ENCODE results near the gene STH.
"Not testable (repeated sequence)": the region's sequence is repeated elsewhere in the genome, so short reads cannot be mapped to it uniquely, and the experiment has no call there.

Gene STH, protein sequence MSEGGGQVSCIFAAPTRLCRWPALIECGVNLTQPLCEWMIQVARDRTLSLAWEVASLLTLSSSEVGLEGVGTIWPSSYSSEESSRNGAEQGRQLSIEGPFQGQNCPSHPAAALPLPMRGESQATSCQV

DNA sequence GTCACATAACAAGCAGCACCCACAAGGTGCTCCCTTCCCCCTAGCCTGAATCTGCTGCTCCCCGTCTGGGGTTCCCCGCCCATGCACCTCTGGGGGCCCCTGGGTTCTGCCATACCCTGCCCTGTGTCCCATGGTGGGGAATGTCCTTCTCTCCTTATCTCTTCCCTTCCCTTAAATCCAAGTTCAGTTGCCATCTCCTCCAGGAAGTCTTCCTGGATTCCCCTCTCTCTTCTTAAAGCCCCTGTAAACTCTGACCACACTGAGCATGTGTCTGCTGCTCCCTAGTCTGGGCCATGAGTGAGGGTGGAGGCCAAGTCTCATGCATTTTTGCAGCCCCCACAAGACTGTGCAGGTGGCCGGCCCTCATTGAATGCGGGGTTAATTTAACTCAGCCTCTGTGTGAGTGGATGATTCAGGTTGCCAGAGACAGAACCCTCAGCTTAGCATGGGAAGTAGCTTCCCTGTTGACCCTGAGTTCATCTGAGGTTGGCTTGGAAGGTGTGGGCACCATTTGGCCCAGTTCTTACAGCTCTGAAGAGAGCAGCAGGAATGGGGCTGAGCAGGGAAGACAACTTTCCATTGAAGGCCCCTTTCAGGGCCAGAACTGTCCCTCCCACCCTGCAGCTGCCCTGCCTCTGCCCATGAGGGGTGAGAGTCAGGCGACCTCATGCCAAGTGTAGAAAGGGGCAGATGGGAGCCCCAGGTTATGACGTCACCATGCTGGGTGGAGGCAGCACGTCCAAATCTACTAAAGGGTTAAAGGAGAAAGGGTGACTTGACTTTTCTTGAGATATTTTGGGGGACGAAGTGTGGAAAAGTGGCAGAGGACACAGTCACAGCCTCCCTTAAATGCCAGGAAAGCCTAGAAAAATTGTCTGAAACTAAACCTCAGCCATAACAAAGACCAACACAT, at the start of gene STH:
Gene STH, plus strand, starts transcription at position 264 of the 913 bp plus-strand sequence. Its CDS starts 30 bp downstream, at position 294.
- DNase-seq: no peak

DNA sequence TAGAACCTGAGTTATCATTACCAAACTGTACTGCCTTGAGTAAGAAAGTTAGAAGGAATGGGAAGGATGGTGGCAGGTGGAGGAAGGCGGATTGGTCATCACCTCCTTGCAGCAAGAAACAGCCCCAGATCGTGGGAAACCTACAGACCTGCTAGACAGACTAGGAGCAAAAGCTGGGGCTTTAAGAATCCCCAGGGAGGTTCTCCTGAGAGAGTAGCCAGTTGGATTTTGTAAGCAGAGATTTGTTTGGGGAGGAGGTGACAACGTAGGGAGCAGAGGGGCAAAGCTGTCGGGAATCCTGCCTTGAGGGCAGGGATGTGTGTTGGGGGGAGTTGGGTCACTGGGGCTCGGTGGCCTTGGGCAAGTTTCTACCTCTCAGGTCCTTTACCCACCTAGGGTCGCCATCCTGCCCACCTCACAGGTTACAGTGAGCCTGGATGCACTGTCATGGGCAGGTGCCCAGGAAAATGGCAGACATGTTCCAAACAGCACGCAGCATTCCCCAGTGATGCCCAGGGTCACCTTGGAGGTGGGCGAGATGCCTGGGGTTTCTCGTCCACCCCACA, 49.2 kb upstream of the STH start:
- DNase-seq: no peak

DNA sequence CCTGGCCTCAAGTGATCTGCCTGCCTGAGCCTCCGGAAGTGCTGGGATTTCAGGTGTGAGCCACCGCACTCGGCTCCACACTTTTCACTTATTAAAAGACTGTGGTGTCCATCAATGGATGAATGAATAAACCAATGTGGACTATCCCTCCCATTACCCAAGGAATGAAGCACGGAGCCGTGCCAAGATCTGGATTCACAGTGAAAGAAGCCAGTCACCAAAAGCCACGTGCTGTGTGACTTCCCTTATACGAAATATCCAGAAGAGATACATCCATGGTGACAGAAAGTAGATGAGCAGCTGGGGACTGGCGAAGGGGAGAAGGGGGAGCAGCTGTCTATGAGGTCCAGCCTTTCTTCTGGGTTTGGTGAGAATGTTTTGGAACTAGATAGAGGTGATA, 48.2 kb upstream of the STH start:
- no peak for DNase-seq

DNA sequence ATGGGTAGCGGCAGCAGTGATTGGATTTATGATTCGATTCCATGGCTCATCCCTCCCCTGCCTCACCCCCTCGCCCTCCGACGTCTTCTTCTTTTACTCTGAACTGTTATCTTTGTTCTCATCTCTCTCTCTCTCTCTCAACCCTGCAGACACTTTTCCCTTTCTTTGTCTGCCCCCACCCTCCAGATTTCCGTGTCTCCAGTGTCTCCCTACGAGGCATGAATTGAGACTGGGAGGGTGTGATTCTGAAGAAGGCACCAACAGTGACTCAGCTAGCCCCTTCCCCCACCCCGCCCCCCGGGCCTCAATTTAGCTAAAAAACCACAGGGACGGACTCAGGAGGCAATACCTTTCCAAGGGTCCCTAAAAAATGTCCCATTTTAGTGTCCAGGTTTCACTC, 47.6 kb upstream of the STH start:
- no peak for DNase-seq

DNA sequence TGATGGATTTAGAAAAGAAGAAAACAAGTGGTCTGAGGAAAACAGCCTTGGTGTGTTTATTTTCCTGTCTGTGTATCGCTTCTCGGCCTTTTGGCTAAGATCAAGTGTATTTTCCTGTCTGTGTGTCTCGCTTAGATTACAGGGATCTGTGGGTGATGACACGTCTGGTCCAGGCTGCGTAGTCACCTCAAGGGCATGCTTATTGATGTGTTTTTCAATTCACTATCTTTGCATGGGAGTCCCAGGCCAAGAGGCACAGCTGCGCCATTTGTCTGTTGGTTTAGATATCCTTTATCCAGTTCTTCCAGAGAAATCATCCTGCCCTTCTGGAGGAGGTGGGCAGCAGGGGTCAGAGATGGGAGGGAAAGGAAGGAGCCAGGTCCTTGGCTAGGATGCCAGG, 47.1 kb upstream of the STH start:
- DNase-seq: no peak

DNA sequence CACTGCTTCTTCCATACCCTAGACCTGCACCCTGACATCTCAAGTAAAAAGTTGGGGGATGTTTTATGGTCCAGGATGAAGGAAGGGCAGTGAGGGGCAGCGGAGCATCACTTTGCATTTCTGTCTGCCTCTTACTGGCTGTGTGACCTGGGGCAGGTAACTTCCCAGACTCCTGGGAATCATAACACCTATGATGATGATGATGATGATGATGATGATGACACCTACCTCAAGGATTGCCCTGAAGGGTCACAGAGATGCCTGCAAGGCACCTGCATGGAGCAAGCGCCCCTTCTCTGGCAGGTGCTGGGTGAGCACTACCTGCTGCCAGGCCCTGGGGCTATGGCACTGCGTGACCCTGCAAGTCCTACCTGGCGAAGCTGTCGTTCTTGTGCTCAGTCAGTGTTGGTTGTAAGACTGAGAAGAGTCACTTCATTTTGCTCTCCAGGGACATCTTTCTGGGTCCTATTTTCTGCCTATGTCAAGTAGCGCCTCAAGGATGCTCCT, 46.2 kb upstream of the STH start:
- DNase-seq: no peak

DNA sequence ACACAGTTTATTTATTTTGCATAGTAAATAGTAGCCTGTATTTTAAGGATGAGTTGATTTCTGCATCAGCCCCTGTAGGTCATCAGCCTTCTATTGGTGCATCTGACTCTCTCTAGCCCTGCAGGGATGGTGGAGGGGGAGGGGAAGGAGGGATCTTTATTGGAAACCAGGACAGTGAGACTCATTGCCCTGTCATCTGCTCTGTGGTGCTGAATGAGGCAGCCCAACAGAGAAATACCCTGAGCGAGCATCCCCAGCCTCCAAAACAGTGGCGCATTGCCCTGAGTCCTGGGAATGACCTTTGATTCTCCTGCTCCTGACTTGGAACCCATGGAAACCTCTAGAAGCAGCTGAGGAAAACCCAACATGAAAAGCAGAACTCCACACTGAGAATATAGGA, 45.5 kb upstream of the STH start:
- DNase-seq: no peak

DNA sequence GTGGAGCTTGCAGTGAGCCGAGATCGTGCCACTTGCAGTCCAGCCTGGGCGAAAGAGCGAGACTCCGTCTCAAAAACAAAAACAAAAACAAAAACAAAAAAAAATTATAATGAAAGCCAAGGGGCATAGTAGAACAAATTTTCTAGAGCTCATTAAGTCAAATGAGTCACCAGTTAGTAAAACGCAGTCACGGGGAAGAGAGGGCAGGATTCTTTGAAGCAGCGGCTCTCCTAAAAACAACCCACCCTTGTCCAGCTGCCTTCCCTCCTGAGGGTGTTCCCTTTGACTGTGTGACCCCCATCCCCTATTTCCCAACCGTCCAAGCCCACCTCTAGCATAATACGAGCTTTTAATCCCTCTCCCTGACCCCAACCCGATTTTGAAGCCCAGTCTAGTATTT, 44.1 kb upstream of the STH start:
- DNase-seq: no peak

DNA sequence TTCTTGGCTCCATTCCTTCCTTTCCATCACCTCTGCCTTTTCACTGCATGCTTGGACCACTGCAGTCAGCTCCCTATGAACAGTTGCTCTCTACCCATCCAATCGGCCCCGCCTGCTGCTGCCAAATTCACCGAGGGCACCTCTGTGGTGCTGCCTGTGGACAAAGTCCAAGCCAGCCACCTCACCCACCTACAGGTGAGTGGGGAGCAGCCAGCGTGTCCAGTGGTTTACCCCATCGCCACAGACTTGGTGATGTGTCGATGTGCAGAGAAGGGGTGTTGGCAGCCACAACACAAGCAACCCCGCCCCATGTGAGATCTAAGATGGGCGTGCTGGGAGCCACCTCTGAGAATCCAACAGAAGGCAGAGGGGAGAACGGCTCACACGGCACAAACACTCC, 43.7 kb upstream of the STH start:
- no peak for DNase-seq

DNA sequence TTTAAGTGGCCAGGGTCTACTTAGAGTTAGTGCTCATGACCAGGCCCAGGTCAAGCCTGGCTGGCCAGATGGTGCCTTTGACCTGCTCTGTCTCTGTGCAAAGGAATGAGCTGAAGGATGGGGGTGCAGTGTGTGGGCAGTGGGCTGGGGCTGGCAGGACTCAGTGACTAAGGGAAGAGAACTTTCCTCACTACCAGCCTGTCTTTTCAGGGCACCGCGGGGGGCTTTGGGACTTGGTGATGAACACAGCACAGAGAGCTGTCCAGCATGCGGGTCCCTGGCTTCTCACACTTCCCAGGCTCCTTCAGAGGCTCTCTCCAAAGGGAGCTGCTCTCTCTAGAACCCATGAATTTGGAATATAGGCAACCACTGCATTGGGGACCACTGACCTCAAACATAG, 43.0 kb upstream of the STH start:
- DNase-seq: no peak

DNA sequence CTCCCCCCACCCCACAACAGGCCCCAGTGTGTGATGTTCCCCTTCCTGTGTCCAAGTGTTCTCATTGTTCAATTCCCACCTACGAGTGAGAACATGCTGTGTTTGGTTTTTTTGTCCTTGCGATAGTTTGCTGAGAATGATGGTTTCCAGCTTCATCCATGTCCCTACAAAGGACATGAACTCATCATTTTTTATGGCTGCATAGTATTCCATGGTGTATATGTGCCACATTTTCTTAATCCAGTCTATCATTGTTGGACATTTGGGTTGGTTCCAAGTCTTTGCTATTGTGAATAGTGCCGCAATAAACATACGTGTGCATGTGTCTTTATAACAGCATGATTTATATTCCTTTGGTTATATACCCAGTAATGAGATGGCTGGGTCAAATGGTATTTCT, 42.3 kb upstream of the STH start:
- not testable (repeated sequence) for DNase-seq

DNA sequence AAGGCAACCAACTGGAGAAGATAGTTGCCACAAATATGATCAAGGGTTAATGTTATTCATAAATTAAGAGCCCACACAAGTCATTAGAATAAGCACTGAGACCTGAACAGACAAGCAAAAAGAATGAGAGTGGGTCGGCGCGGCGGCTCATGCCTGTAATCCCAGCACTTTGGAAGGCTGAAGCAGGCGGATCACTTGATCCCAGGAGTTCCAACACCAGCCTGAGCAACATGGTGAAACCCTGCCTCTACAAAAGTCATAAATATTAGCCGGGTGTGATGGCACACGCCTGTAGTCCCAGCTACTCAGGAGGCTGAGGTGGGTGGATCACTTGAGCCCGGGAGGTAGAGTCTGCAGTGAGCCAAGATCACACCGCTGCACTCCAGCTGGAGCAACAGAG, 40.7 kb upstream of the STH start:
- DNase-seq: no peak

DNA sequence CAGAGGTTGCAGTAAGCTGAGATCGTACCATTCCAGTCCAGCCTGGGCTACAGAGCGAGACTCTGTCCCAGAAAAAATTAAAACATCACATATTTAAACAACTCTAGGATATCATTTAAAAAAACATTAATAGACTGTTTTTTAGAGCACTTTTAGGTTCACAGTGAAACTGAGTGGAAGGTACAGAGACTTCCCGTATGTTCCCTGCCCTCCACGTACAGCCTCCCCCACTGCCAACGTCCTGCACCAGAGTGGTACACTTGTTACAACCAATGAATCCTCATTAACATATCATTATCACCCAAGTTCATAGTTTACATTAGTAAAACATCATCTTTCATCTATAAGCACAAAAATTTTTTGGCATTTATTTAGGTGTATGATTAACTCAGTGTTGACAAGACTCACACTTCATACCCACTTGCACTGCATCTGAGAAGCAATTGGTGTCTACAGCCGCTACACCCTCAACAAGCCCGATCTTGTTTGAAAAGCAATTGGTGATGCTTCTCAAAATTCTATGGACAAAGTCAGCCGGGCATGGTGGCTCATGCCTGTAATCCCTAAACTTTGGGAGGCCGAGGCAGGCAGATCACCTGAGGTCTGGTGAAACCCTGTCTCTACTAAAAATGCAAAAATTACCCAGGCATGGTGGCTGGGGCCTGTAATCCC, 39.9 kb upstream of the STH start:
- no peak for DNase-seq

DNA sequence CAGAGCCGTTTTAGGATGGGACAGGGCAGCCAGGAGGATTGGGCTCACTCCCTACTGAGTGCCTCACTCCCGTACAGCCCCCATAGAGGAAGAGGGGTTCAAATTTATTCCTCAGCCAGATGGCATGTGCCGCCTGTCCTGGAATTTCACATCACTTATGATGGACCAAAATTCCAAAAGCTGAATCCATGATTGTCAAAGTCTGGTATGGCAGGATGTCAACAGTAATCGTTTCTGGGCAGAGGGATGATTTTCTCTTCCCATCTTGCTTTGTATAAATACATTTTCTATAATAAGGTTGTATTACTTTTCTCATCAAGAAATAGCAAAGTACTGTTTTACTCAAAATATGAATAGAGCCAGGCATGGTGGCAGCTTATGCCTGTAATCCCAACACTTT, 38.7 kb upstream of the STH start:
- DNase-seq: no peak

DNA sequence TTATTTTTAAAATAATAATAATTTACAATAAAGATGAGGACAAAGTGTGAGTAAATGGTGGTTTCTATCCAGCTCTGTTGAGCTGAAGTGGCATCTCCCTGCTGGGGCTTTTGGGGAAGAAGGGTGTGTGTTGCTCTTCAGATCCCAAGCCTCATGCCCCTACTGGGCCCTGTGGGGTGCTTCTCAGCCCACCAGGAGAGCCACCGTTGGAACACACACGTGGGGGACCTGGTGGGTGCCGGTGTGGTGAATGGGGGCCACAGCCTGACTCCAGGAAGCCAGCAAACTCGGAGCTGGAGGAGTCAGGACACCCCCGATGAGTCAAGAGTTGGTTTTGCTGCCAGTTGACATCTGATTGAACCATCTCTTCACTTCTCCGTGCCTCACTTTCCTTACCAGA, 37.8 kb upstream of the STH start:
- no peak for DNase-seq

DNA sequence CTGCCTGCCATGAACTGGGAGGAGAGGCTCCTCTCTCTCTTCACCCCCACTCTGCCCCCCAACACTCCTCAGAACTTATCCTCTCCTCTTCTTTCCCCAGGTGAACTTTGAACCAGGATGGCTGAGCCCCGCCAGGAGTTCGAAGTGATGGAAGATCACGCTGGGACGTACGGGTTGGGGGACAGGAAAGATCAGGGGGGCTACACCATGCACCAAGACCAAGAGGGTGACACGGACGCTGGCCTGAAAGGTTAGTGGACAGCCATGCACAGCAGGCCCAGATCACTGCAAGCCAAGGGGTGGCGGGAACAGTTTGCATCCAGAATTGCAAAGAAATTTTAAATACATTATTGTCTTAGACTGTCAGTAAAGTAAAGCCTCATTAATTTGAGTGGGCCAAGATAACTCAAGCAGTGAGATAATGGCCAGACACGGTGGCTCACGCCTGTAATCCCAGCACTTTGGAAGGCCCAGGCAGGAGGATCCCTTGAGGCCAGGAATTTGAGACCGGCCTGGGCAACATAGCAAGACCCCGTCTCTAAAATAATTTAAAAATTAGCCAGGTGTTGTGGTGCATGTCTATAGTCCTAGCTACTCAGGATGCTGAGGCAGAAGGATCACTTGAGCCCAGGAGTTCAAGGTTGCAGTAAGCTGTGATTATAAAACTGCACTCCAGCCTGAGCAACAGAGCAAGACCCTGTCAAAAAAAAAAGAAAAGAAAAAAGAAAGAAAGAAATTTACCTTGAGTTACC, 36.7 kb upstream of the STH start:
- DNase-seq: no peak

DNA sequence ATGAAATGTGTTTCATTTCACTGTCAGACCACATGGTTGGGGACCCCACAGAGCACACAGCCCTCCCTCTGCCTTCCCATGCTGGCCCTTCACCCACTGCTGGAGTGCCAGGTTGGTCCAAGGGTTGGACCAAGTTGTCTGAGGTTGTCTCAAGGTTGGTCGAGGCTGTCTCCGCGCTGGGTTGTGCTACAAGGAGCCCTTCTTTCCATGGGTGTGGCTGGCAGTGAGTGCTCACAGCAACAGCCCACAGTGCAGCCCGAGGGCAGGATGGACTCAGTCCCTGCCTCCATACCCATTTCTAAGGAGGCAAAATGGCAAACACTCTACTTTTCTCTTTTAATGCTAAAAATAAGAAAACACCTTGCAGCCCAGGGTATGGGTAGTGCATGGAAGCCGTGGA, 35.8 kb upstream of the STH start:
- no peak for DNase-seq

DNA sequence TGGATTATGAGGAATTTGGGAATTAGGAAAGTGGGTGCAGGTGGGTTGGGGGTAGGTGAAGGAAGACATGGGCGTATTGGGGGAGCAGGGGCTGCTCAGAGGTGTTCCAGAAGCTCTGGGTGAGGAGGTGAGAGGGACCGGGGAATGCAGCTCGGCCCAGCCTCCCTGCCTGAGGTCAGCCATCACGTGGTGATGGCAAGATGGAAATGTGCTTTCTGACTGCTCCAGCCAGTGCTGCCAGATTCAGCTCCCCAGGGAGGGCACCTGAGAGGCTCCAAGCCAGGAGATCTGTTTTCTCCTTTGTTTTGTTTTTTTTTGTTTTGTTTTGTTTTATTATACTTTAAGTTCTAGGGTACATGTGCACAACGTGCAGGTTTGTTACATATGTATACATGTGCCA, 35.2 kb upstream of the STH start:
- no peak for DNase-seq

DNA sequence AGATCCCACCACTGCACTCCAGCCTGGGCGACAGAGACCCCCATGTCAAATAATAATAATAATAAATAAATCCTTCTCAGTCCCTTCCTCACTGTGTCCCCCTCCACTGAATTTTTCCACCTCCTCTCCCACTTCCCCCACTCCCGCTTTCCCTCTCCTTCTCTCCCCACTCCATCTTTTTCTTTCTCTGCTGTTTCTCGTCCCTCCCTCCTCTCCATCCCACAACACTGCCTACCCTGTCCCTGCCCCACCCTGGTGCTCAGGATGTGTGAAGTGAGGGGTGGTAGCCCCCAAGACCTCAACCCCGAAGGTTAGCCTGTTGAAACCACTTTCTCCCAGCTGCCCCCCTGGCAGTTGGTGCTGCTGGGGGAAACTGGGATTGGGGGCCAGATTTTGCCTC, 34.4 kb upstream of the STH start:
- DNase-seq: no peak

DNA sequence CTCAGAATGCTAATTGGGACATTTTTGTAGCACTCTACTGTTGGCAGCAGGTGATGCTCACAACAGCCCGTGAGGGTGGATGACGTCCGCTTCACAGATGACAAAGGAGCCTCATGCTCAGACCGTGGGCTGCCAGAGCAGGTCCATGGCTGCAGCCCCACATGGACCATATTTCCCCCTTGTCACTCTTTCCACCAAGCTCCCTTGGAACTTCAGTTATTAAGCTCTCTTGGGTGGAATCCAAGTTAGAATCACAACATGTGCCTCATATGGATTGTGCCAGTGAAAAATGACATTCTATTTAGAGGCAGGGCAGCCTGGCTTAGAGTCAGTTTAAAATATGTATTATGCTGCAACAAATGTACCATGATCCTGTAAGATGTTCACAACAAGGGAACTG, 33.2 kb upstream of the STH start:
- no peak for DNase-seq

DNA sequence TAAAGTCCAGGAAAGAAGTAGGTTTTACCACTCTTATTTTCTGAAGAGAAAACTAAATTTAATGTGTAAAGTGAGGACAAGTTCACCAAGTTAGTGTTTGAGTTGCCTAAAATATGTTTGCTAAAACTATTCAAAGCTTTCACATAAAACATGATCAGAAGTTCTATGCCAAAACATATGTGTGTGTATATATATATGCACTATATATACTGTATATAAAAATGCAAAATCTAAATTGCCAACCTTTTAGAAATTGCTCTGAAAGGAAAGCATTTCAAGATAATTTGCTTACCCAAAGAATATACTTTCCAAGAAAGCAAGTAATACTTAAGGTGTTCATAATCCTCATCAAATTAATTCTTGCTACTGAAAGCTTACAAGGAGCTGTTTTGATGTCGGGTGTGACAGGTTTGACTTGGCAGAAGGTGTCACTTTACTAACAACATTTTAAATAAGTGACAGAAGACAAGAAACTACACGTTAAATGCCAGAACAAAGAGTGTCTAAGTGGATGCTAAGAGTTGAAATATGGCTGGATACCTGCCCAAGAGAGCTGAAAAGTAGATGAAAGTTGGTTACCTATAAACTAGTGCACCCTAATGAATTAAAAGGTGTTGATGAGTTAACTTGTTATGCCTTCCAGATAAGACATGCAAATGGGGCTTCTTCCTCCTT, 32.3 kb upstream of the STH start:
- DNase-seq: no peak

DNA sequence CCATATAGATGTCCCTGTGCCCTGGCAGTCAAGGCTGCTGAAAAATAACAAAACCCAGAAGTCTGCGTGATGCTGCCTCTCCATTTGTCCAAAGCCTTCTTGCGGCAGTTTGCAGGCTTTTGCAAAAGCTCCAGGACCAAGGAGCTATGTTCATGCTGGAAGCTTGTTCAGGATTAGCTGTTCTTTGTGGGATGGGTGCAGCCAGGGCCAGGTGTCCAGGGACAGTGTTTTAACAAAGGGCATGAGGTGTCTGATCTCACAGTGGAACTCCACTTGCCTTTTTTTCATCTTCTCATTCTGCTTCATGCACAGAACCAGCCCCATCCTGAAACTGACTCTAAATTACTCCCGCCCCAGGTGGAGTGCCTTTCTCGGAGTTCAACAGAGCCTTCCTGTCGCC, 31.7 kb upstream of the STH start:
- no peak for DNase-seq
